ENCODE measurements around the gene SPOCK3.

GRCh38 chr4:167025670-167026069 is 208.6 kb downstream of the SPOCK3 start:
- no peak for TF ChIP-seq PATZ1 (CRISPR knock-in tag; IDR thresholded peaks at IDR 0.05; ENCODE audit: borderline replicate concordance)
- no peak for TF ChIP-seq ZFP3 (CRISPR knock-in tag; IDR thresholded peaks at IDR 0.05)
- TF ChIP-seq BACH2 (CRISPR knock-in tag; IDR thresholded peaks at IDR 0.05; ENCODE audit: borderline replicate concordance), result no peak
- TF ChIP-seq RARB (CRISPR knock-in tag; IDR thresholded peaks at IDR 0.05), result no peak
- no peak for TF ChIP-seq TCF4 (CRISPR knock-in tag; IDR thresholded peaks at IDR 0.05; ENCODE audit: borderline replicate concordance)
- TF ChIP-seq SNAI2 (CRISPR knock-in tag; IDR thresholded peaks at IDR 0.05), result no peak
- TF ChIP-seq TOX (CRISPR knock-in tag; IDR thresholded peaks at IDR 0.05; ENCODE audit: borderline replicate concordance), result no peak
- TF ChIP-seq CREB5 (CRISPR knock-in tag; IDR thresholded peaks at IDR 0.05; ENCODE audit: low read depth), result no peak
- no peak for TF ChIP-seq TSHZ2 (CRISPR knock-in tag; IDR thresholded peaks at IDR 0.05)
